ENCODE measurements around the gene CFLAR.

Gene CFLAR

DNA sequence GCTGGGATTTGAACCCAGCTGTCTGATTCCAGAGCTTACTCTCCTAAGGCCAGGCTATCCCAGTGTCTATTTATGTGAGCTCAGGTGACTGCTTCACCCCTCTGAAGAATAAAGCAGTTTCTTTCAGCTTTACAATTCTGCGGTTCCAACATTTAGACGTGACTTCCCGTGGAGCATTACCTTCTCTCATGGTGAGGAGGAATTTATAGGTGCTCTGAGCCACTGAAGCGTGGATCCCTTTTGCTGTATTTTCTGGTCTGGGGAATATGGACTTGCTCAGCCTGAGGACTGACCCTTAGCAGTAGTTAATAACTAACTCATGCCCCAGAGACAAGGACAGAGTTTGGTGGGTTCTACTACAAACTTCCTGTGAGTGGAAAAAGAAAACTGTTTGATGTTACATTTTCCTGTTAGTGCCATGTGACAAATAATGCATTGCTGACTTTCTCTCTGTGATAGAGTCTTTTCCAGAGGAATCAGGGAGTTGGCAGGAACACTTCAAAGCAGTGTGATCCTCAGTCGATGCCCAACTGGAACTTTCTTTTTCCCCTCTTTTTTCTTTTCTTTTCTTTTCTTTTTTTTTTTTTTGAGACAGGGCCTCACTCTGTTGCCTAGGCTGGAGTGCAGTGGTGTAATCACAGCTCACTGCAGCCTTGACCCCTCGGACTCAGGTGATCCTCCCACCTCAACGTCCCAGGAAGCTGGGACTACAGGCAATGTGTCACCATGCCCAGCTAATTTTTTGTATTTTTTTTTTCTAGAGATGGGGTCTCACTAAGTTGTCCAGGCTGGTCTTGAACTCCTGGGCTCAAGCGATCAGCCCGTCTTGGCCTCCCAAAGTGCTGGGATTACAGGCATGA lies 88.9 kb downstream of the CFLAR start:
- FAIRE-seq = no peak
- TF ChIP-seq PAX5 (IDR thresholded peaks at IDR 0.05; ENCODE audit: insufficient read depth, low read length, severe bottlenecking) = no peak

DNA sequence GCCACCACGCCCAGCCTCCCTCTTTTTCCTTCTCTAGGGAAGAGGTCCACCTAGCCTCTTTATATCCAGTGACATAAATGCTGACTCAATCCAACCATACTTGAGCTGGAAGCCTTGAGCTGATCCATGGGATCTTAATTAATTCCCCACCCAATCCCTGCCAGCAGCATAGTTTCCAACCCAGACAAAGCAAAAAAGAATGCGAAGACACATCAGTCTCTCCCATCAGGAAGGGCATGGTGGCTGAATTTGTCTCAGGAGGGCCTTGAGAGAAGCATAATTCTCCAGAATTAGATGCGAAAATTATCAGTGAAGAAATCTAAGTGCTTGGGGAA lies 89.5 kb downstream of the CFLAR start:
- DNase-seq (ENCODE audit: insufficient read length, low spot score) (no peak), FAIRE-seq (no peak)
- no peak for TF ChIP-seq POU2F2 (IDR thresholded peaks at IDR 0.05; ENCODE audit: low read depth, low read length)
- TF ChIP-seq POLR2A (IDR thresholded peaks at IDR 0.05; ENCODE audit: low read depth, low read length) = no peak
- no peak for TF ChIP-seq SPI1 (IDR thresholded peaks at IDR 0.05; ENCODE audit: low read depth, low read length)
- no peak for TF ChIP-seq POLR2AphosphoS5 (IDR thresholded peaks at IDR 0.05; ENCODE audit: low read depth, low read length)
- no peak for TF ChIP-seq PAX5 (IDR thresholded peaks at IDR 0.05; ENCODE audit: insufficient read depth, low read length, severe bottlenecking)
- no peak for TF ChIP-seq TAF1 (IDR thresholded peaks at IDR 0.05; ENCODE audit: low read depth, low read length)

More for the DNA sequence above, 88.9 kb downstream of the CFLAR start:
- DNase-seq (ENCODE audit: insufficient read length, low spot score) = no peak

DNA sequence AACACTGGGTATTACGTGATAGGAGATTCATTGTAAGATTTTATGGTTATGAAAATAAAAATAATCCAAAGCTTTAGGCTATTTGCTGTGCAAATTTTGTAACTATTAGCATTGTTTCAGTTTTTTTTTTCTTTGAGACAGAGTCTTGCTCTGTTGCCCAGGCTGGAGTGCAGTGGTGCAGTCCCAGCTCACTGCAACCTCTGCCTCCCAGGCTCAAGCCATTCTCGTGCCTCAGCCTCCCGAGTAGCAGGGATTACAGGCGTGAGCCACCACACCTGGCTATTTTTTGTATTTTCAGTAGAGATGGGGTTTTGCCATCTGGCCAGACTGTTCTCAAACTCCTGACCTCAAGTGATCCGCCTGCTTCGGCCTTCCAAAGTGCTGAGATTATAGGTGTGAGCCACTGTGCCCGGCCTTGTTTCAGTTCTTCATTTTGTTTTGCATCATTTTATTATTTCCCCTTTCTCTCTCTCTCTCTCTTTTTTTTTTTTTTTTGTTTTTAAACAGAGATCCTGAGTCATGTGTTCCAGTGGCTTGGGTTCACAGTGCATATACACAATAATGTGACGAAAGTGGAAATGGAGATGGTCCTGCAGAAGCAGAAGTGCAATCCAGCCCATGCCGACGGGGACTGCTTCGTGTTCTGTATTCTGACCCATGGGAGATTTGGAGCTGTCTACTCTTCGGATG lies 92.7 kb downstream of the CFLAR start:
- DNase-seq (ENCODE audit: insufficient read length, low spot score) (no peak), FAIRE-seq (peak; percentile 84)
- TF ChIP-seq SPI1 (IDR thresholded peaks at IDR 0.05; ENCODE audit: low read depth, low read length) = peak; percentile 85
- TF ChIP-seq POU2F2 (IDR thresholded peaks at IDR 0.05; ENCODE audit: low read depth, low read length) = no peak; the same call in 1 of the 2 replicates
- TF ChIP-seq TAF1 (IDR thresholded peaks at IDR 0.05; ENCODE audit: low read depth, low read length) = no peak

DNA sequence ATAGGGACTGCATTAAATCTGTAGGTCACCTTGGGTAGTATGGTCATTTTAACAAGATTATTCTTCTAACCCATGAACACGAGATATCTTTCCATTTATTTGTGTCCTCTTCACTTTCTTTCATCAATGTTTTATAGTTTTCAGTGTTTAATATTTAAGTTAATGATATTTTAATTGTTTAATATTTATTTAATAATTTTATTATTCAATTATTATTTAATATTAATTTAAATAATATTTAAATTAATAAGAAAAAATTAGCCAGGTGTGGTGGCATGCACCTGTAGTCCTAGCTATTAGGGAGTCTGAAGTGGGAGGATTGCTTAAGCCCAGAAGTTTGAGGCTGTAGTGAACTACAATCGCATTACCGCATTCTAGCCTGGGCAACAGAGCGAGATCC lies 100.0 kb downstream of the CFLAR start:
- DNase-seq (ENCODE audit: insufficient read length, low spot score) (no peak), FAIRE-seq (no peak)
- TF ChIP-seq SPI1 (IDR thresholded peaks at IDR 0.05; ENCODE audit: low read depth, low read length) (no peak), PAX5 (IDR thresholded peaks at IDR 0.05; ENCODE audit: insufficient read depth, low read length, severe bottlenecking) (no peak), POLR2A (IDR thresholded peaks at IDR 0.05; ENCODE audit: low read depth, low read length) (no peak), POLR2AphosphoS5 (IDR thresholded peaks at IDR 0.05; ENCODE audit: low read depth, low read length) (no peak), TAF1 (IDR thresholded peaks at IDR 0.05; ENCODE audit: low read depth, low read length) (no peak), POU2F2 (IDR thresholded peaks at IDR 0.05; ENCODE audit: low read depth, low read length) (no peak)

DNA sequence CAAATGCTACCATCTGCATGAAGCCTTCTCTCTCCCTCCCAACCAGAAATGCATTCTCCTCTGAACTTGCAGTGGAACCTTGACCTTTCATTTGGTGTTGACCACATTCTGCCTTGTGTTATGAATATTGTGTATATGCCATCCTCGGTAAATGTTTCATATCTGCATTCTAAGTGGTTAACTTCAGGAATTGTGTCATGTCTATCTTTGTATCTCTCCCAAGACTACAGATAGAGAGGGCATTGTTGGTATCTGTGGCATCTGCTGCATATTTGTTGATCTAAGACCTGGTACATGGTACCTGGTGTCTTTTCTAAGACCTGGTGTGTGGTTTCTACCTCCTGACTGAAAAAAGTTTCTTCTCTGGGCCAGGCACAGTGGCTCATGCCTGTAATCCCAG lies 101.0 kb downstream of the CFLAR start:
- FAIRE-seq = no peak
- TF ChIP-seq POLR2AphosphoS5 (IDR thresholded peaks at IDR 0.05; ENCODE audit: low read depth, low read length) (no peak), PAX5 (IDR thresholded peaks at IDR 0.05; ENCODE audit: insufficient read depth, low read length, severe bottlenecking) (no peak), POU2F2 (IDR thresholded peaks at IDR 0.05; ENCODE audit: low read depth, low read length) (no peak), POLR2A (IDR thresholded peaks at IDR 0.05; ENCODE audit: low read depth, low read length) (no peak), SPI1 (IDR thresholded peaks at IDR 0.05; ENCODE audit: low read depth, low read length) (no peak), TAF1 (IDR thresholded peaks at IDR 0.05; ENCODE audit: low read depth, low read length) (no peak)
- no peak for DNase-seq (ENCODE audit: insufficient read length, low spot score)

DNA sequence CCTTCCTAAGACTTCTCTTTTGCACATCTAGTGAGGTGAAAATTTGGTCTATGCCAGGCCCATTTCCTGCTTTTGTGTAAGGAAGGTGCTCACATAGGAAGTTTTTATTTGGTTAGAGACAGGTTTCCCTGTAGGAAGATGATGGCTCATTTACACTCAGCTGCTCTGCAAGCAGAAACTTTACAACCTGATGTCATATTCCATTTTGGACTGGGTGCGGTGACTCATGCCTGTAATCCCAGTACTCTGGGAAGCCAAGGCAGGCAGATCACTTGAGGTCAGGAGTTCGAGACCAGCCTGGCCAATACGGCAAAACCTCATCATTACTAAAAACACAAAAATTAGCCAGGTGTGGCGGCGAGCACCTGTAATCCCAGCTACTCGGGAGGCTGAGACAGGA lies 102.8 kb downstream of the CFLAR start:
- FAIRE-seq = no peak
- DNase-seq (ENCODE audit: insufficient read length, low spot score) = no peak
- TF ChIP-seq SPI1 (IDR thresholded peaks at IDR 0.05; ENCODE audit: low read depth, low read length) = no peak
- TF ChIP-seq POLR2A (IDR thresholded peaks at IDR 0.05; ENCODE audit: low read depth, low read length) = no peak
- no peak for TF ChIP-seq TAF1 (IDR thresholded peaks at IDR 0.05; ENCODE audit: low read depth, low read length)
- TF ChIP-seq PAX5 (IDR thresholded peaks at IDR 0.05; ENCODE audit: insufficient read depth, low read length, severe bottlenecking) = no peak
- TF ChIP-seq POLR2AphosphoS5 (IDR thresholded peaks at IDR 0.05; ENCODE audit: low read depth, low read length) = no peak
- TF ChIP-seq POU2F2 (IDR thresholded peaks at IDR 0.05; ENCODE audit: low read depth, low read length) = no peak

DNA sequence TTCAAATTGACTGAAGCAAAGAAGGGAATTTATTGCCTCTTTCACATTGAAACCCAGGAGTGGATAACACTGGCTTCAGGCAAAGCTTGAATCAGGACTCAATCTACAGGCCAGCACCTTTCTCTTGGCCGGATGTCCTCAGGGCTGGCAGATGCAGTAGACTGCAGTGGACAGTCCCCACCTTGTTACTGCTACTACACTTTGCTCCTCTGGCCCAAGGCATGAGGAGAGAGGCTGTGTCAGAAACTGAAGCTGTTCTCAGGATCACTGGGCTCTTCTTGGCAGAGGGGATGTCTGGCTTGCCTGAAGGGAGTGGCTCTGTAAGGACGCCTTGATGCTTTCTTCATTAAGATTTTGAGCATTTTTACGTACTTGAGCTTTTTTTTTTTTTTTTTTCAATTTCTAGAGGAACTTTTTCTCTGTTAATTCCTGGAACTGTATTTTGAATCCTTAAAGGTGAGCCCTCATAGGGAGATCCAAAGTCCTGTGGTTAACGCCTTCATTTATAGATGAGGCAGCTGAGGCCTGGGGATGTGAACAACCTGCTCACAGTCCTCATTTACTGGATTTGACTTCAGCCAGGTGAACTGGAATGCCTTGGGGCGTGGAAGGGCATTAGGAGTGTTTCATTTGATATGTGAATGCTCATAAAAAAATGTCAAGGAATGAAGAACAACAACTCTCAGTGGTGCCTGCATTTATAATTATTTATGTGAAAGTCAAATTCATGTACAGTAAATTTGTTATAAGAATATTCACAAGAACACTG lies 103.5 kb downstream of the CFLAR start:
- TF ChIP-seq POLR2AphosphoS5 (IDR thresholded peaks at IDR 0.05; ENCODE audit: low read depth, low read length) (no peak), PAX5 (IDR thresholded peaks at IDR 0.05; ENCODE audit: insufficient read depth, low read length, severe bottlenecking) (no peak), TAF1 (IDR thresholded peaks at IDR 0.05; ENCODE audit: low read depth, low read length) (no peak), POU2F2 (IDR thresholded peaks at IDR 0.05; ENCODE audit: low read depth, low read length) (no peak), POLR2A (IDR thresholded peaks at IDR 0.05; ENCODE audit: low read depth, low read length) (no peak), SPI1 (IDR thresholded peaks at IDR 0.05; ENCODE audit: low read depth, low read length) (no peak)
- DNase-seq (ENCODE audit: insufficient read length, low spot score) (no peak), FAIRE-seq (no peak)

DNA sequence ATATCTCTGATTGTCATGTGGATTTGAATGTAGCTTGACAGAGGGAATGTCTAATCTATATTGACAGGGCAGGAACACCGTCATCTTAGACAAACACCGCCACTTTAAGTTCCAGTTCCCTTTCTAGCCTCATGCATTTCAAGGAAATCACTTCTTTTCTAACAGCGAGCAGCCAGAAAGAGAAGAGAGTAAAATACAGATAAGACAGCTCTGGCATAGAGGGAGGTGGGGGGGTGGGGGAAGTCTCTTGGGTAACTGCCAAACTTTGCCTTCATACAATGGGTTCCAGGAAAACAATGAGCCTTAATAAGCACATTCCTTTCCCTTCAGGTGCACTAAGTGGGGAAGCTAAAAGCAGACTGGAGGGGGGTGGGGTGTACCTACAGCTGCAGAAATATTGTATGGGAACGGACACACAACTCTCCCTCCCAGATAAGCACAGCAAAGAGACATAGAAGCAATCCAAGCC lies 104.2 kb downstream of the CFLAR start:
- TF ChIP-seq POLR2A (IDR thresholded peaks at IDR 0.05; ENCODE audit: low read depth, low read length) (no peak), POLR2AphosphoS5 (IDR thresholded peaks at IDR 0.05; ENCODE audit: low read depth, low read length) (no peak), PAX5 (IDR thresholded peaks at IDR 0.05; ENCODE audit: insufficient read depth, low read length, severe bottlenecking) (no peak), SPI1 (IDR thresholded peaks at IDR 0.05; ENCODE audit: low read depth, low read length) (peak; percentile 66), TAF1 (IDR thresholded peaks at IDR 0.05; ENCODE audit: low read depth, low read length) (no peak)
- DNase-seq (ENCODE audit: insufficient read length, low spot score) = no peak
- no peak for FAIRE-seq
